ENCODE measurements around the gene CGB8.

CGB8 gene

GRCh38 chr19:49014123-49014869, 34.6 kb downstream of the CGB8 start:
- TF ChIP-seq TCF12 (IDR thresholded peaks at IDR 0.05; ENCODE audit: low read depth), result no peak
- no peak for TF ChIP-seq CEBPB (IDR thresholded peaks at IDR 0.05)
- no peak for TF ChIP-seq USF1 (IDR thresholded peaks at IDR 0.05)
- TF ChIP-seq ZBTB7A (IDR thresholded peaks at IDR 0.05; ENCODE audit: low read depth), result no peak
- TF ChIP-seq TEAD4 (IDR thresholded peaks at IDR 0.05), result no peak
- no peak for TF ChIP-seq RAD21 (IDR thresholded peaks at IDR 0.05; ENCODE audit: low read depth)

GRCh38 chr19:49011194-49011593, 37.7 kb downstream of the CGB8 start:
- TF ChIP-seq YY1 (IDR thresholded peaks at IDR 0.05; ENCODE audit: low read depth) (no peak), USF1 (IDR thresholded peaks at IDR 0.05) (no peak), REST (IDR thresholded peaks at IDR 0.05; ENCODE audit: low read depth) (no peak), CEBPB (IDR thresholded peaks at IDR 0.05) (no peak), NFIC (IDR thresholded peaks at IDR 0.05) (no peak), MAX (IDR thresholded peaks at IDR 0.05) (no peak), ZBTB7A (IDR thresholded peaks at IDR 0.05; ENCODE audit: low read depth) (no peak), EGR1 (IDR thresholded peaks at IDR 0.05) (no peak)

GRCh38 chr19:49010453-49010852, 38.5 kb downstream of the CGB8 start:
- TF ChIP-seq CREB1 (IDR thresholded peaks at IDR 0.05; ENCODE audit: low read depth) (no peak), EGR1 (IDR thresholded peaks at IDR 0.05) (no peak), NFIC (IDR thresholded peaks at IDR 0.05) (no peak)

- TF ChIP-seq TAF1 (IDR thresholded peaks at IDR 0.05; ENCODE audit: low read depth) (no peak), MAX (IDR thresholded peaks at IDR 0.05) (no peak), TCF12 (IDR thresholded peaks at IDR 0.05; ENCODE audit: low read depth) (no peak), CREB1 (IDR thresholded peaks at IDR 0.05; ENCODE audit: low read depth) (no peak)
These were observed 39.1 kb downstream of the CGB8 start for GRCh38 chr19:49009828-49010227.

- TF ChIP-seq YY1 (IDR thresholded peaks at IDR 0.05; ENCODE audit: low read depth), result no peak
- TF ChIP-seq CREB1 (IDR thresholded peaks at IDR 0.05; ENCODE audit: low read depth), result no peak
- no peak for TF ChIP-seq USF1 (IDR thresholded peaks at IDR 0.05)
- no peak for TF ChIP-seq TCF12 (IDR thresholded peaks at IDR 0.05; ENCODE audit: low read depth)
- TF ChIP-seq EP300 (IDR thresholded peaks at IDR 0.05; ENCODE audit: borderline replicate concordance), result no peak
These were observed 42.0 kb downstream of the CGB8 start for GRCh38 chr19:49006905-49007304.

GRCh38 chr19:49004964-49005614, 43.8 kb downstream of the CGB8 start:
- no peak for TF ChIP-seq EP300 (IDR thresholded peaks at IDR 0.05; ENCODE audit: borderline replicate concordance)

- TF ChIP-seq EP300 (IDR thresholded peaks at IDR 0.05; ENCODE audit: borderline replicate concordance), result no peak
- no peak for TF ChIP-seq NFIC (IDR thresholded peaks at IDR 0.05)
- TF ChIP-seq EGR1 (IDR thresholded peaks at IDR 0.05), result no peak
- no peak for TF ChIP-seq MAX (IDR thresholded peaks at IDR 0.05)
- no peak for TF ChIP-seq RAD21 (IDR thresholded peaks at IDR 0.05; ENCODE audit: low read depth)
- no peak for TF ChIP-seq ZBTB7A (IDR thresholded peaks at IDR 0.05; ENCODE audit: low read depth)
- no peak for TF ChIP-seq CREB1 (IDR thresholded peaks at IDR 0.05; ENCODE audit: low read depth)
- TF ChIP-seq REST (IDR thresholded peaks at IDR 0.05; ENCODE audit: low read depth), result no peak
These were observed 44.8 kb downstream of the CGB8 start for GRCh38 chr19:49004133-49004532.

All from Ishikawa (cell line).